Spleen (tissue), 11 donors: ENCODE data around the gene OSER1. TPM values are rescaled to one million over a fixed set of nuclear protein-coding genes. Genes with fewer than 3 reads are reported as not detected.

ENCODE experiments used
- DNase-seq: peaks from one replicate; pipeline ENCODE4 v3.0.0-alpha.2; 2020
- H3K27ac ChIP-seq, 8 donors: fragments of 200-600 bp; sonication (generic) in 7 of 8; 1 replicate in 4 of 8; 2 replicates in 4 of 8; pipeline versions ENCODE4 v1.5.0 to v1.8.0; 2016 to 2021; ENCODE audit warnings: inconsistent platforms in 4 of 8, mild to moderate bottlenecking in 4 of 8, moderate library complexity in 1 of 8
- H3K27me3 ChIP-seq, 7 donors: fragments of 200-600 bp; sonication (generic) in 6 of 7; replicated peaks in 1 of 7; 1 replicate in 4 of 7; 2 replicates in 3 of 7; pipeline versions ENCODE4 v1.5.0 to v1.8.0; 2016 to 2021; ENCODE audit warnings: inconsistent platforms in 3 of 7, mild to moderate bottlenecking in 1 of 7
- H3K36me3 ChIP-seq, 6 donors: fragments of 200-600 bp; sonication (generic) in 5 of 6; 1 replicate in 4 of 6; 2 replicates in 2 of 6; pipeline versions ENCODE4 v1.5.0 to v1.8.0; 2016 to 2021; ENCODE audit warnings: inconsistent platforms in 2 of 6
- H3K4me1 ChIP-seq, 6 donors: fragments of 200-600 bp; sonication (generic) in 5 of 6; 1 replicate in 3 of 6; 2 replicates in 3 of 6; pipeline versions ENCODE4 v1.5.0 to v1.8.0; 2016 to 2021; ENCODE audit warnings: inconsistent platforms in 3 of 6
- H3K4me3 ChIP-seq, 8 donors: fragments of 200-600 bp; sonication (generic) in 7 of 8; 1 replicate in 4 of 8; 2 replicates in 4 of 8; pipeline versions ENCODE4 v1.5.0 to v1.8.0; 2016 to 2021; ENCODE audit warnings: inconsistent platforms in 4 of 8, mild to moderate bottlenecking in 4 of 8, moderate library complexity in 2 of 8
- H3K9me3 ChIP-seq, 8 donors: fragments of 200-600 bp; sonication (generic) in 7 of 8; 1 replicate in 4 of 8; 2 replicates in 4 of 8; pipeline versions ENCODE4 v1.5.0 to v1.8.0; 2016 to 2021; ENCODE audit warnings: inconsistent platforms in 4 of 8
- POLR2A ChIP-seq, 3 donors: fragments of 450-650 bp; IDR thresholded peaks; one replicate each; pipeline ENCODE4 v1.5.1; 2017; ENCODE audit warnings: antibody characterized with exemption in 3 of 3, mild to moderate bottlenecking in 1 of 3
- POLR2AphosphoS5 ChIP-seq, 3 donors: sonication (generic); formaldehyde crosslinking; IDR thresholded peaks; one replicate each; pipeline ENCODE4 v1.5.1; 2017; ENCODE audit warnings: antibody characterized with exemption in 3 of 3
- WGBS, 5 donors: extraction: QIAGEN DNeasy Blood & Tissue Kit in 3 of 5; methylation state at CpG; one replicate each; pipeline versions ENCODE4 v1.1.5 to v1.1.7; 2013 to 2018; 5-methylcytosine and 5-hydroxymethylcytosine counted together
- intact Hi-C: fragments of 100-400 bp; cut with DNase I; formaldehyde crosslinking; loops from one replicate; pipeline ENCODE4 v1.15.0; 2023; ENCODE audit warnings: low total_unique reads
- polyA plus RNA-seq, 3 donors: library from polyadenylated mRNA; stranded (reverse); fragments of 200-250 nt; gene quantifications; one replicate each; pipeline ENCODE4 v1.2.1, GENCODE V29; 2013
- total RNA-seq, 7 donors: library from RNA; depleted of rRNA in 3 of 7; stranded (reverse); fragments of >200 nt in 3 of 7; fragmentation: NEBNext Ultra II Directional in 4 of 7; extraction: Animal tissue kit (Norgen Biotek cat#: 25700) in 4 of 7; gene quantifications; one replicate each; pipeline versions ENCODE4 v1.1.0 to v1.2.1, GENCODE V29; 2016 to 2021
- TF ChIP-seq, protein P1 (sequence below), 11 experiments: fragments of 200-600 bp in 7 of 11; fragments of 450-650 bp in 4 of 11; sonication (generic) in 4 of 11; IDR thresholded peaks in 8 of 11; conservative IDR thresholded peaks in 3 of 11; 1 replicate in 7 of 11; 2 replicates in 4 of 11; pipeline versions ENCODE4 v1.4.0 to v1.8.0; 2016 to 2021; ENCODE audit warnings: antibody characterized with exemption in 11 of 11, inconsistent platforms in 4 of 11, mild to moderate bottlenecking in 1 of 11
- donor health status: healthy with polysubstance abuse.
- donor health status: DM: no; HTN: no; CAD: no; lungs with moderate emphysema.
- donor health status: DM: no; HTN: no; CAD: no.
- donor health status: Bipolar disorder and iron deficiency.
- donor health status: healthy.
- donor health status: DM: no; HTN: no; CAD: no.
- donor health status: DM: yes; HTN: yes; CAD: no.

The OSER1 gene
- total and polyA plus RNA-seq, 10 donors = 28.5 to 47.0 (median 38.2) TPM

DNA sequence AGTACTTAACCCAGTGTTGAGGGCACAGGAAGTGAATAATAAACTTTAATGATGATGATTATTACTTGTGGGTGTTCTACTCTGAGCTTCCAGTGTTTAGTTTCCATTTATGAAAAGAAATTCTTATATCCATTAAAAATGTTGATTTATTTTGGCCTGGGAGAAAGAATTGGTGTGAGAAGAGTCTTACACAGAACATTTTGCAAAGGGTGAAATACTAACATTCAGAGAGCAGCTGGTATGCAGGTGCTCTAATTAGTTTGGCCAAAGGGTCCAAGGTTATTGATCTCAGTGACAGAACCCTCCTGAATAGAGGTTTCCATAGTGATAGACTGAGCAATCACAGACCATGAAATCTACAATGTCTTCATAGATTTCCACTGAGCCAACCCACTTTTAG lies 4.4 kb downstream of the OSER1 start:
- TF ChIP-seq POLR2A (IDR thresholded peaks at IDR 0.05) = no peak
- TF ChIP-seq POLR2AphosphoS5 (IDR thresholded peaks at IDR 0.05) = no peak
- TF ChIP-seq, protein P1, sequence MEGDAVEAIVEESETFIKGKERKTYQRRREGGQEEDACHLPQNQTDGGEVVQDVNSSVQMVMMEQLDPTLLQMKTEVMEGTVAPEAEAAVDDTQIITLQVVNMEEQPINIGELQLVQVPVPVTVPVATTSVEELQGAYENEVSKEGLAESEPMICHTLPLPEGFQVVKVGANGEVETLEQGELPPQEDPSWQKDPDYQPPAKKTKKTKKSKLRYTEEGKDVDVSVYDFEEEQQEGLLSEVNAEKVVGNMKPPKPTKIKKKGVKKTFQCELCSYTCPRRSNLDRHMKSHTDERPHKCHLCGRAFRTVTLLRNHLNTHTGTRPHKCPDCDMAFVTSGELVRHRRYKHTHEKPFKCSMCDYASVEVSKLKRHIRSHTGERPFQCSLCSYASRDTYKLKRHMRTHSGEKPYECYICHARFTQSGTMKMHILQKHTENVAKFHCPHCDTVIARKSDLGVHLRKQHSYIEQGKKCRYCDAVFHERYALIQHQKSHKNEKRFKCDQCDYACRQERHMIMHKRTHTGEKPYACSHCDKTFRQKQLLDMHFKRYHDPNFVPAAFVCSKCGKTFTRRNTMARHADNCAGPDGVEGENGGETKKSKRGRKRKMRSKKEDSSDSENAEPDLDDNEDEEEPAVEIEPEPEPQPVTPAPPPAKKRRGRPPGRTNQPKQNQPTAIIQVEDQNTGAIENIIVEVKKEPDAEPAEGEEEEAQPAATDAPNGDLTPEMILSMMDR (IDR thresholded peaks at IDR 0.05 in 8 of 11, conservative IDR thresholded peaks at IDR 0.05 in 3 of 11) = no peak
- Histone ChIP-seq H3K9me3 (no peaks in the 10 kb centered on the region), H3K27ac (no peak overlapping the region), H3K4me1 (peaks cover 18 to 76% (median 46%) of the 10 kb centered on the region in 6 donors), H3K36me3 (peaks cover 0 to 56% (median 41%) of the 10 kb centered on the region in 6 donors), H3K4me3 (no peak overlapping the region), H3K27me3 (no peaks in the 10 kb centered on the region)
- intact Hi-C loops = no loop called here
- no peak for DNase-seq

DNA sequence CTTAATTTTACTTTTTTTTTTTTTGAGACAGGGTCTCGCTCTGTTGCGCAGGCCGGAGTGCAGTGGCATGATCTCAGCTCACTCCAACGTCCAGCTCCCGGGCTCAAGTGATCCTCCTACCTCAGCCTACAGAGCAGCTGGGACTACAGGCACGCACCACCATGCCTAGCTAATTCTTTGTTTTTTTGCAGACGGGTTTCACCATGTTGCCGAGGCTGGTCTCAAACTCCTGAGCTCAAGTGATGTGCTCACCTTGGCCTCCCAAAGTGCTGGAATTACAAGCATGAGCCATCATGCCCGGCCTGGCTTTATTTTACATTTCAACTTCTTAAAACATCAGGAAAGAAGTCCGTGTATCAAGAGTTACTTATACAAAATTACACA lies 5.7 kb downstream of the OSER1 start:
- Histone ChIP-seq H3K4me3 (no peak overlapping the region), H3K9me3 (no peaks in the 10 kb centered on the region), H3K27me3 (no peaks in the 10 kb centered on the region), H3K36me3 (peaks cover 3 to 69% (median 54%) of the 10 kb centered on the region in 6 donors), H3K27ac (no peak overlapping the region), H3K4me1 (peaks cover 18 to 79% (median 43%) of the 10 kb centered on the region in 6 donors)
- intact Hi-C loops = no loop called here
- TF ChIP-seq, protein P1 (IDR thresholded peaks at IDR 0.05 in 8 of 11, conservative IDR thresholded peaks at IDR 0.05 in 3 of 11) = no peak
- TF ChIP-seq POLR2A (IDR thresholded peaks at IDR 0.05) (no peak), POLR2AphosphoS5 (IDR thresholded peaks at IDR 0.05) (no peak)
- DNase-seq = no peak
- 93 to 96% (median 95%) methylated on average over 10 of the region's 10 CpGs for WGBS, 5 donors

DNA sequence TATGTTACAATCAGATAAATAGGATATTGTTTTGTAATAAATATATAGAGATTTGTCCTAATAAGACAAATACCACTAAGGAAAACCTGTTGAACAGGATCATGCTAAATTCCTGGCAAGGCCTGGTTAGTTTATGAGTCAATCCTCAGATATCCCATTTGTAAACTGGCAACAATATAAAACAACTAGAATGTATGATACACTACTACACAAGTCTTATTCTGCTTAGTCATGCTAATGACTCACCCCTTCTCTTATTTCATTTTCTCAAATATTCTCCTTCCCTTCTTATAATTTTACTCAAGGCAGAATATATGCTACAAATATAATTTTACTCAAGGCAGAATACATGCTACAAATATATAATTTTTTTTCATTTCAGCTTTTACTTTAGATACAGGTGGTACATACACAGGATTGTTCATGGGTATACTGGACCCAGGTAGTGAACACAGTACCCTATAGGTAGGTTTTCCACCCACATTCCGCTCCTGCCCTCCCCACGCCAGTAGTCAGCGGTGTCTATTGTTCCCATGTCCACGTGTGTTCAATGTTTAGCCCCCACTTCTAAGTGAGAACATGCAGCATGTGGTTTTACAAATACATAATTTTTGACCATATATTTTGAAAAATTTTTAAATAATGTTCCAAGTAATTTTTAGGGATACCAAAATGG lies 6.3 kb downstream of the OSER1 start:
- Histone ChIP-seq H3K9me3 (no peaks in the 10 kb centered on the region), H3K4me1 (peaks cover 14 to 75% (median 38%) of the 10 kb centered on the region in 6 donors), H3K36me3 (peaks cover 3 to 74% (median 59%) of the 10 kb centered on the region in 6 donors), H3K27ac (no peak overlapping the region), H3K4me3 (no peak overlapping the region), H3K27me3 (no peaks in the 10 kb centered on the region)
- 91 to 98% (median 94%) methylated on average over 4 of the region's 4 CpGs for WGBS, 5 donors
- intact Hi-C loops = no loop called here
- DNase-seq = no peak
- TF ChIP-seq POLR2A (IDR thresholded peaks at IDR 0.05) (no peak), POLR2AphosphoS5 (IDR thresholded peaks at IDR 0.05) (no peak)
- TF ChIP-seq, protein P1 (IDR thresholded peaks at IDR 0.05 in 8 of 11, conservative IDR thresholded peaks at IDR 0.05 in 3 of 11) = no peak

DNA sequence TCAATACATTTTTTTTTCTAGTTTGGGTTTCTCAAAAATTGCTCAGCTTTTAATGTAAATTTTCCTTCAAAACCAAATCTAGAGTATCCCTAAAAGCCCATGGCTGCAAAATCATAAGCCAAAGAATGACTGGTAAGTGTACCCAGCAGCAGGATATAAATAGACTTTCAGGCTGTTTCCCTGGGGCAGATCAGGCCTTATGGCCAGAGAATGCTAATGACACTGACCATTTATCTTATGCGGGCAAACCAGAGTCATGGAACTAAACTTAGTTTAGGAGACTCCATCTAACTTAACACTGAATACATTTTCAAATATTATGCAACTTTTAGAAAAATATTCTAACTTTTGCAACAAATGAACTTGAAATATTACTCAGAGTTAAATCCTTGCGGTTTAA lies 7.4 kb downstream of the OSER1 start:
- 74 to 98% (median 78%) methylated on average over 2 of the region's 2 CpGs for WGBS, 5 donors
- peaks cover 3 to 86% (median 71%) of the 10 kb centered on the region in 6 donors for H3K36me3 ChIP-seq

More for the DNA sequence above, 7.4 kb downstream of the OSER1 start:
- no peak for TF ChIP-seq POLR2AphosphoS5 (IDR thresholded peaks at IDR 0.05)
- TF ChIP-seq POLR2A (IDR thresholded peaks at IDR 0.05) = no peak
- TF ChIP-seq, protein P1 (IDR thresholded peaks at IDR 0.05 in 8 of 11, conservative IDR thresholded peaks at IDR 0.05 in 3 of 11) = no peak
- no peak overlapping the region for H3K27ac ChIP-seq
- no peak for DNase-seq
- no peak overlapping the region for H3K4me3 ChIP-seq
- H3K4me1 ChIP-seq = peaks cover 8 to 71% (median 27%) of the 10 kb centered on the region in 6 donors
- H3K27me3 ChIP-seq = no peaks in the 10 kb centered on the region
- H3K9me3 ChIP-seq = no peaks in the 10 kb centered on the region
- intact Hi-C loops = no loop called here
